PFSK-1 (cell line): ENCODE results near the gene AHR.

Experiments
- FOXP2 ChIP-seq: optimal IDR thresholded peaks from 2 replicates; pipeline ENCODE3; 2011; ENCODE audit warnings: borderline replicate concordance, control low read depth, inconsistent platforms; ENCODE audit not compliant: insufficient read depth; ENCODE audit errors: extremely low read length, extremely low read depth
- POLR2AphosphoS5 ChIP-seq: IDR thresholded peaks from 2 replicates; pipeline ENCODE4 v1.6.1; 2012; ENCODE audit warnings: low read depth, mild to moderate bottlenecking, control low read depth, low read length, moderate library complexity
- SIN3A ChIP-seq: IDR thresholded peaks from 2 replicates; pipeline ENCODE4 v1.6.1; 2012; ENCODE audit warnings: mild to moderate bottlenecking, low read length, moderate library complexity, borderline replicate concordance; ENCODE audit not compliant: insufficient read depth
- TAF1 ChIP-seq: IDR thresholded peaks from 2 replicates; pipeline ENCODE4 v1.6.1; 2012; ENCODE audit warnings: low read length, control low read depth, borderline replicate concordance; ENCODE audit not compliant: insufficient read depth
- TF ChIP-seq, protein P1 (sequence below), 2 experiments: IDR thresholded peaks; 2 replicates each; pipeline versions ENCODE4 v1.6.1 to v1.8.0; 2011 to 2012; ENCODE audit warnings: low read depth in 2 of 2, low read length in 2 of 2, control low read depth in 1 of 2, inconsistent platforms in 1 of 2, mild to moderate bottlenecking in 1 of 2, moderate library complexity in 1 of 2; ENCODE audit not compliant: insufficient read depth in 1 of 2

Gene AHR

GRCh38 chr7:17340655-17341054, 42.2 kb downstream of the AHR start:
- TF ChIP-seq POLR2AphosphoS5 (no peak), FOXP2 (no peak), TAF1 (no peak), SIN3A (no peak)
- TF ChIP-seq, protein P1, sequence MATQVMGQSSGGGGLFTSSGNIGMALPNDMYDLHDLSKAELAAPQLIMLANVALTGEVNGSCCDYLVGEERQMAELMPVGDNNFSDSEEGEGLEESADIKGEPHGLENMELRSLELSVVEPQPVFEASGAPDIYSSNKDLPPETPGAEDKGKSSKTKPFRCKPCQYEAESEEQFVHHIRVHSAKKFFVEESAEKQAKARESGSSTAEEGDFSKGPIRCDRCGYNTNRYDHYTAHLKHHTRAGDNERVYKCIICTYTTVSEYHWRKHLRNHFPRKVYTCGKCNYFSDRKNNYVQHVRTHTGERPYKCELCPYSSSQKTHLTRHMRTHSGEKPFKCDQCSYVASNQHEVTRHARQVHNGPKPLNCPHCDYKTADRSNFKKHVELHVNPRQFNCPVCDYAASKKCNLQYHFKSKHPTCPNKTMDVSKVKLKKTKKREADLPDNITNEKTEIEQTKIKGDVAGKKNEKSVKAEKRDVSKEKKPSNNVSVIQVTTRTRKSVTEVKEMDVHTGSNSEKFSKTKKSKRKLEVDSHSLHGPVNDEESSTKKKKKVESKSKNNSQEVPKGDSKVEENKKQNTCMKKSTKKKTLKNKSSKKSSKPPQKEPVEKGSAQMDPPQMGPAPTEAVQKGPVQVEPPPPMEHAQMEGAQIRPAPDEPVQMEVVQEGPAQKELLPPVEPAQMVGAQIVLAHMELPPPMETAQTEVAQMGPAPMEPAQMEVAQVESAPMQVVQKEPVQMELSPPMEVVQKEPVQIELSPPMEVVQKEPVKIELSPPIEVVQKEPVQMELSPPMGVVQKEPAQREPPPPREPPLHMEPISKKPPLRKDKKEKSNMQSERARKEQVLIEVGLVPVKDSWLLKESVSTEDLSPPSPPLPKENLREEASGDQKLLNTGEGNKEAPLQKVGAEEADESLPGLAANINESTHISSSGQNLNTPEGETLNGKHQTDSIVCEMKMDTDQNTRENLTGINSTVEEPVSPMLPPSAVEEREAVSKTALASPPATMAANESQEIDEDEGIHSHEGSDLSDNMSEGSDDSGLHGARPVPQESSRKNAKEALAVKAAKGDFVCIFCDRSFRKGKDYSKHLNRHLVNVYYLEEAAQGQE (IDR thresholded peaks at IDR 0.05; ENCODE audit: insufficient read depth in 1 of 2, low read depth in 2 of 2, low read length in 2 of 2): no peak

DNA sequence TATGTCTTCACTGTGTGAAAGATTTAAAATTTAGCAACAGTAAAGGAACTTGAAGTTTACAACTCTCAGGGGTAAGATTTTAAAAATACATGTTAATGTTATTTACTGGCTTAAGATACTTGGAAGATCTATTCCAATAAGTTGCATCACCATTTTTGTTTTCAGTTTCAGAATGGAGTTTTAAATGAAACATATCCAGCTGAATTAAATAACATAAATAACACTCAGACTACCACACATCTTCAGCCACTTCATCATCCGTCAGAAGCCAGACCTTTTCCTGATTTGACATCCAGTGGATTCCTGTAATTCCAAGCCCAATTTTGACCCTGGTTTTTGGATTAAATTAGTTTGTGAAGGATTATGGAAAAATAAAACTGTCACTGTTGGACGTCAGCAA, 44.3 kb downstream of the AHR start:
- TF ChIP-seq FOXP2: no peak
- TF ChIP-seq POLR2AphosphoS5: no peak
- no peak for TF ChIP-seq SIN3A
- TF ChIP-seq, protein P1 (IDR thresholded peaks at IDR 0.05; ENCODE audit: insufficient read depth in 1 of 2, low read depth in 2 of 2, low read length in 2 of 2): no peak
- no peak for TF ChIP-seq TAF1

DNA sequence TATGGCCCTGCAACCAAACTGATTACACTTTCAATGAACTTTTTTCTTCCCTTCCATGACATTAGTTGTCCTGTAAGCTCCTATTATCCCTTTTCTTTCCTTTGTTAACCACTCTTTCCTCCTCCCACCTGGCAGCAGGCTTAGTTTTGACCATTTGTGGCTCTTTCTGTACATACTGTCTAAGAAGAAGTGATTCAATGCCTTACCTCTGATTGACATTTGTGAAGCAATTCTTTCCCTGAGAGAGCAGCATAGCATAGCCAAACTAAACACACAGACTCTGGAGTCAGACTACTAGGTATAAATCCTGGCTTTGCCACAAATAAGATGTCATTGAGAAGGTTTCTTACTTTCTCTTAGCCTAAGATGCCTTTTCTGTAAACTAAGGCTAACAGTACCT, 48.9 kb downstream of the AHR start:
- TF ChIP-seq, protein P1 (IDR thresholded peaks at IDR 0.05; ENCODE audit: insufficient read depth in 1 of 2, low read depth in 2 of 2, low read length in 2 of 2): no peak
- TF ChIP-seq SIN3A (no peak), FOXP2 (no peak), POLR2AphosphoS5 (no peak), TAF1 (no peak)

- TF ChIP-seq SIN3A: no peak
- TF ChIP-seq, protein P1 (IDR thresholded peaks at IDR 0.05; ENCODE audit: insufficient read depth in 1 of 2, low read depth in 2 of 2, low read length in 2 of 2): no peak
- no peak for TF ChIP-seq FOXP2
- TF ChIP-seq TAF1: no peak
- TF ChIP-seq POLR2AphosphoS5: no peak
These were observed 56.0 kb downstream of the AHR start for GRCh38 chr7:17354473-17354872.

- TF ChIP-seq POLR2AphosphoS5 (no peak), TAF1 (no peak), SIN3A (no peak)
- TF ChIP-seq, protein P1 (IDR thresholded peaks at IDR 0.05; ENCODE audit: insufficient read depth in 1 of 2, low read depth in 2 of 2, low read length in 2 of 2): no peak
These were observed 56.6 kb downstream of the AHR start for GRCh38 chr7:17355050-17355449.
